ENCODE data around the gene RNF38. TPM values are rescaled to one million over a fixed set of nuclear protein-coding genes. Genes with fewer than 3 reads are reported as not detected.
A peak's percentile ranks its signal among the peaks of the same experiment; 100 is the strongest.

RNF38 gene
- total RNA-seq, 1 experiment from 2014 or later = 60.2 TPM

DNA sequence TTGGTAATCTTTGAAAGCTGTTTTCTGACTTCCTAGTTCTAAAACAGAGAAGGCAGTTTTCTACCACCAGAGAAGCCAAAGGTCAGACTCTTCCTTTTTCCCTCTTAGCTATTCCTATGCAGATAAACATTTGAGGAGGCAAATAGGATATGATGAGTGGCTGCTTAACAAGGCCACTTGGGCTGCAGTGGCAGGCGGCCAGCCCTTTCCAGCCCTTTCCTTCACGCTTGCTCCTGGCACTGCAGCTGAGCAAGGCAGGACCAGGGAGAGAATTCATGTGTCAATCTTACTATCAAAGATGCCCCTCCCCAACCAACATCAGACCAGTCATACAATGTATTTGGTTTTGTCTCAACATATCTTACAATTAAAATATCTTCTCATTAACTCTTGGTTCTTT, 36.8 kb upstream of the RNF38 start:
- Histone ChIP-seq H3K4me2 (ENCODE audit: insufficient read depth, insufficient read length, low read length) (no peak overlapping the region), H3K9ac (ENCODE audit: extremely low read depth, insufficient read length, low read length) (no peak overlapping the region), H2BK20ac (ENCODE audit: low read depth, low read length, poor library complexity, severe bottlenecking) (no peak overlapping the region), H3K79me2 (ENCODE audit: insufficient read depth, low read length) (peaks cover 3% of the 10 kb centered on the region; the same call in 1 of the 2 replicates), H3K27ac (ENCODE audit: insufficient read length, low read depth, low read length) (no peak overlapping the region), H3K56ac (ENCODE audit: insufficient read length, low read depth, low read length) (no peak overlapping the region), H3T11ph (ENCODE audit: low read length) (no peak overlapping the region), H3K4me1 (ENCODE audit: insufficient read depth, low read length) (peaks cover under 1% of the 10 kb centered on the region; the same call in 1 of the 2 replicates), H3K23me2 (ENCODE audit: insufficient read length, low read depth, low read length, poor library complexity, severe bottlenecking) (no peaks in the 10 kb centered on the region), H3K9me3 (ENCODE audit: control insufficient read depth, low read depth, low read length) (no peaks in the 10 kb centered on the region), H4K91ac (ENCODE audit: insufficient read length, low read depth, low read length) (no peak overlapping the region), H3K4ac (ENCODE audit: low read depth, low read length) (no peak overlapping the region), H4K5ac (ENCODE audit: insufficient read length, low read depth, low read length) (no peak overlapping the region), H3K18ac (ENCODE audit: insufficient read length, low read depth, low read length) (no peak overlapping the region), H2BK120ac (ENCODE audit: low read depth, low read length, poor library complexity, severe bottlenecking) (no peak overlapping the region), H2BK5ac (ENCODE audit: insufficient read length, low read length) (no peak overlapping the region), H3K23ac (ENCODE audit: insufficient read length, low read depth, low read length) (no peak overlapping the region), H3K79me1 (ENCODE audit: insufficient read depth, low read depth, low read length, poor library complexity, severe bottlenecking) (peaks cover 20% of the 10 kb centered on the region), H2AK5ac (ENCODE audit: insufficient read length, low read length) (no peak overlapping the region), H2BK15ac (ENCODE audit: low read depth, low read length) (no peak overlapping the region), H2BK12ac (ENCODE audit: insufficient read length, low read depth, low read length) (no peak overlapping the region), H3K14ac (ENCODE audit: insufficient read depth, low read length) (no peak overlapping the region), H3K27me3 (ENCODE audit: insufficient read depth, low read length) (no peaks in the 10 kb centered on the region), H4K8ac (replicated peaks; ENCODE audit: insufficient read length, low read depth, low read length) (no peak overlapping the region), H4K20me1 (ENCODE audit: control insufficient read depth, insufficient read depth, insufficient read length) (no peaks in the 10 kb centered on the region), H2AFZ (ENCODE audit: low read length) (no peak overlapping the region)
- Mint-ChIP-seq H3K27ac (peak overlapping the region in 2 of 3 experiments; percentile 57 to 86; a peak in 3 of 7 replicates), H3K27me3 (ENCODE audit: low read depth) (no peaks in the 10 kb centered on the region), H3K9me3 (no peaks in the 10 kb centered on the region), H3K4me3 (no peak overlapping the region), H3K36me3 (ENCODE audit: insufficient read depth in 1 of 3, low read depth in 3 of 3) (0 out of 7 replicates have a peak, but pooled peaks cover 0 to 4% (median 2%) of the 10 kb centered on the region in 3 experiments), H3K4me1 (peaks cover 30 to 48% of the 10 kb centered on the region in 2 experiments)
- WGBS (ENCODE audit: extremely low coverage, insufficient read length, low lambda C conversion rate) = no CpG with 5 or more reads among the region's 2 CpGs
- no peak for DNase-seq
- TF ChIP-seq, protein P1, sequence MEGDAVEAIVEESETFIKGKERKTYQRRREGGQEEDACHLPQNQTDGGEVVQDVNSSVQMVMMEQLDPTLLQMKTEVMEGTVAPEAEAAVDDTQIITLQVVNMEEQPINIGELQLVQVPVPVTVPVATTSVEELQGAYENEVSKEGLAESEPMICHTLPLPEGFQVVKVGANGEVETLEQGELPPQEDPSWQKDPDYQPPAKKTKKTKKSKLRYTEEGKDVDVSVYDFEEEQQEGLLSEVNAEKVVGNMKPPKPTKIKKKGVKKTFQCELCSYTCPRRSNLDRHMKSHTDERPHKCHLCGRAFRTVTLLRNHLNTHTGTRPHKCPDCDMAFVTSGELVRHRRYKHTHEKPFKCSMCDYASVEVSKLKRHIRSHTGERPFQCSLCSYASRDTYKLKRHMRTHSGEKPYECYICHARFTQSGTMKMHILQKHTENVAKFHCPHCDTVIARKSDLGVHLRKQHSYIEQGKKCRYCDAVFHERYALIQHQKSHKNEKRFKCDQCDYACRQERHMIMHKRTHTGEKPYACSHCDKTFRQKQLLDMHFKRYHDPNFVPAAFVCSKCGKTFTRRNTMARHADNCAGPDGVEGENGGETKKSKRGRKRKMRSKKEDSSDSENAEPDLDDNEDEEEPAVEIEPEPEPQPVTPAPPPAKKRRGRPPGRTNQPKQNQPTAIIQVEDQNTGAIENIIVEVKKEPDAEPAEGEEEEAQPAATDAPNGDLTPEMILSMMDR (conservative IDR thresholded peaks at IDR 0.05) = no peak
